ENCODE results near the gene RNPS1.
"Not testable (repeated sequence)": the region's sequence is repeated elsewhere in the genome, so short reads cannot be mapped to it uniquely, and the experiment has no call there.

The RNPS1 gene

GRCh38 chr16:2243781-2244180 is 24.1 kb downstream of the RNPS1 start:
- TF ChIP-seq CTCF (IDR thresholded peaks at IDR 0.05; ENCODE audit: borderline replicate concordance, insufficient read depth, low read depth, low read length) = no peak
- H3K4me3 ChIP-seq (ENCODE audit: low read depth, low read length) = no peak overlapping the region

GRCh38 chr16:2243031-2243528 is 24.8 kb downstream of the RNPS1 start:
- H3K4me3 ChIP-seq (ENCODE audit: low read depth, low read length) = no peak overlapping the region
- peak; percentile 41; the same call in 1 of the 2 replicates for TF ChIP-seq CTCF (IDR thresholded peaks at IDR 0.05; ENCODE audit: borderline replicate concordance, insufficient read depth, low read depth, low read length)

- H3K4me3 ChIP-seq (ENCODE audit: low read depth, low read length) = no peak overlapping the region
- TF ChIP-seq CTCF (IDR thresholded peaks at IDR 0.05; ENCODE audit: borderline replicate concordance, insufficient read depth, low read depth, low read length) = no peak
These were observed 25.3 kb downstream of the RNPS1 start for GRCh38 chr16:2242598-2242997.

GRCh38 chr16:2240331-2240730 is 27.6 kb downstream of the RNPS1 start:
- not testable (repeated sequence) for H3K4me3 ChIP-seq (ENCODE audit: low read depth, low read length)

- TF ChIP-seq CTCF (IDR thresholded peaks at IDR 0.05; ENCODE audit: borderline replicate concordance, insufficient read depth, low read depth, low read length) = no peak
- H3K4me3 ChIP-seq (ENCODE audit: low read depth, low read length) = no peak overlapping the region
These were observed 28.9 kb downstream of the RNPS1 start for GRCh38 chr16:2238838-2239675.

DNA sequence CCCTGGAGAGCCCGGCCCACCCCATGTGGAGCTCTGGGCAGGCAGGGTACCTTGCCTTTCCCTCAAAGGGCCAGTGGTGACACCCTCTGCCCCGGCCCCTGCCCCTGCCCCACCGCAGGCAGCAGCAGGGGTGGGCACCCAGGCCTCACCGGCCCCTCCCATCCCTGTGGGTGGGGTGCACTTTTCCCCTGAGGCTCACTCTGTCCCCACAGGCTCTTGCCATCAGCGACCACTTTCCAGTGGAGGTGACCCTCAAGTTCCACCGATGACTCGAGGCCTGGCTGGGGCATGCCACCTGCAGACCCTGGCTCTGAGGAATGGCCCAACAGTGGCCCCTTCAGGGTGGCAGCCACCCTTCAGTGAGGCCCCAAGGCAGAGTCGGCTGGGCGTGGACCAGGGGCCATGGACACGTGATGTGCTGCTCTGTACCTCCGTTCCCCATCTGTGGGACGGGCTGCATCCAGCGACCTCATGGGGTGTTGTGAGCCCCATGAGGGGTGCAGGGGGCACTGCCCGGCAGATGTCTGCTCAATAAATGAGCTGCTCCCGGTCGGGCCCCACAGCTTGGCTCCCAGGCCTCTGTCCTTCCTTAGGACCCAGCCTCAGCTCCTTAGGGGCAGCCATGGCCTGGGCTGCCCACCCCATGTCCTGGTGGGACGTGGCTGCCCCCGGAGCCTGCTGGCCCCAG is 29.6 kb downstream of the RNPS1 start:
- no peak for TF ChIP-seq CTCF (IDR thresholded peaks at IDR 0.05; ENCODE audit: borderline replicate concordance, insufficient read depth, low read depth, low read length)
- H3K4me3 ChIP-seq (ENCODE audit: low read depth, low read length) = no peak overlapping the region

GRCh38 chr16:2237493-2238149 is 30.3 kb downstream of the RNPS1 start:
- H3K4me3 ChIP-seq (ENCODE audit: low read depth, low read length) = no peak overlapping the region
- no peak for TF ChIP-seq CTCF (IDR thresholded peaks at IDR 0.05; ENCODE audit: borderline replicate concordance, insufficient read depth, low read depth, low read length)
